HepG2 (cell line): Measurements from ENCODE around the gene ZCCHC7. TPM values are rescaled to one million over a fixed set of nuclear protein-coding genes. Genes with fewer than 3 reads are reported as not detected.

Source experiments
- ATAC-seq: fragments of 200-7000 bp; cut with Tn5 transposase; 3 replicates; pipeline ENCODE4 v1.9.1; 2020; ENCODE audit warnings: mild to moderate bottlenecking, moderate library complexity
- BruUV-seq: library from RNA; stranded (reverse); fragments of 400-500 nt; replicated peaks from 2 replicates; lab custom pipeline; 2021; lab: Mats Ljungman, UMichigan
- CTCF ChIA-PET: fragments of 300-600 bp; formaldehyde crosslinking; extraction: SDS; loops from one replicate; lab custom pipeline; 2021; ENCODE audit warnings: low total read pairs, inconsistent platforms, low intra/inter-chr PET ratio; lab: Yijun Ruan, JAX
- POLR2A ChIA-PET: fragments of 350-600 bp; sonication (Branson Sonifier 250); formaldehyde crosslinking; loops from one replicate; lab custom pipeline; 2020; ENCODE audit warnings: antibody characterized with exemption, inconsistent platforms; lab: Yijun Ruan, JAX
- DNase-seq: peaks from one replicate; pipeline ENCODE4 v3.0.0-alpha.2; 2015; ENCODE audit warnings: low spot score
- FAIRE-seq: peaks from 3 replicates; lab custom pipeline; 2011; peaks lifted over from hg19 to GRCh38; lab: Jason Lieb, UNC
- H2AFZ ChIP-seq: one replicate; pipeline ENCODE4 v1.6.1; 2011; ENCODE audit warnings: low read length, inconsistent platforms
- H3K27ac ChIP-seq: fragments of 300-600 bp; 3 replicates; pipeline ENCODE4 v1.8.0; 2011; ENCODE audit warnings: mixed run types, mild to moderate bottlenecking, mixed read lengths, low read length, inconsistent platforms; ENCODE audit not compliant: insufficient read depth; ENCODE audit errors: extremely low read length
- H3K27me3 ChIP-seq, 2 experiments: fragments of 200-600 bp in 1 of 2; 2 replicates in 1 of 2; 3 replicates in 1 of 2; pipeline versions ENCODE4 v1.6.0 to v1.8.0; 2011; ENCODE audit warnings: low read length in 2 of 2, mild to moderate bottlenecking in 2 of 2, moderate library complexity in 2 of 2, inconsistent platforms in 1 of 2; ENCODE audit not compliant: insufficient read depth in 2 of 2, control insufficient read depth in 1 of 2
- H3K36me3 ChIP-seq, 2 experiments: fragments of 200-600 bp in 1 of 2; replicated peaks in 1 of 2; 2 replicates in 1 of 2; 3 replicates in 1 of 2; pipeline versions ENCODE4 v1.5.1 to v1.8.0; 2011; ENCODE audit warnings: low read length in 2 of 2, inconsistent platforms in 1 of 2; ENCODE audit not compliant: insufficient read depth in 2 of 2, control insufficient read depth in 1 of 2
- H3K4me1 ChIP-seq: 2 replicates; pipeline ENCODE4 v1.5.1; 2012; ENCODE audit warnings: low read length, inconsistent platforms; ENCODE audit not compliant: insufficient read depth
- H3K4me2 ChIP-seq: 2 replicates; pipeline ENCODE4 v1.6.0; 2011; ENCODE audit warnings: low read depth, low read length, inconsistent platforms
- H3K4me3 ChIP-seq, 3 experiments: fragments of 200-600 bp in 1 of 3; sonication (generic), shearing (Covaris generic) in 1 of 3; replicated peaks in 1 of 3; 2 replicates each; pipeline ENCODE4 v1.5.1; 2011 to 2016; ENCODE audit warnings: low read length in 3 of 3, inconsistent platforms in 2 of 3, low read depth in 2 of 3, mild to moderate bottlenecking in 2 of 3, control low read depth in 1 of 3, mixed read lengths in 1 of 3; ENCODE audit not compliant: insufficient read depth in 1 of 3
- H3K79me2 ChIP-seq: one replicate; pipeline ENCODE4 v1.6.1; 2011; ENCODE audit warnings: low read length, inconsistent platforms; ENCODE audit not compliant: insufficient read depth
- H3K9ac ChIP-seq: 2 replicates; pipeline ENCODE4 v1.6.0; 2011; ENCODE audit warnings: mild to moderate bottlenecking, low read depth, low read length, inconsistent platforms; ENCODE audit not compliant: insufficient read depth
- H3K9me3 ChIP-seq: 2 replicates; pipeline ENCODE4 v1.5.1; 2012; ENCODE audit warnings: mild to moderate bottlenecking, low read length
- H4K20me1 ChIP-seq: 2 replicates; pipeline ENCODE4 v1.6.0; 2011; ENCODE audit warnings: inconsistent platforms, mild to moderate bottlenecking, low read length, moderate library complexity; ENCODE audit not compliant: insufficient read depth
- CAMTA2 ChIP-seq: sonication (generic); formaldehyde crosslinking; IDR thresholded peaks from 2 replicates; pipeline ENCODE4 v1.4.0; 2020; ENCODE audit warnings: mild to moderate bottlenecking, missing genetic modification reagents, borderline replicate concordance
- EEA1 ChIP-seq: sonication (generic); formaldehyde crosslinking; IDR thresholded peaks from 2 replicates; pipeline ENCODE4 v1.5.1; 2020; ENCODE audit warnings: mild to moderate bottlenecking, missing genetic modification reagents, borderline replicate concordance
- KLF11 ChIP-seq: IDR thresholded peaks from 2 replicates; pipeline ENCODE4 v1.6.1; 2016; ENCODE audit warnings: missing compliant biosample characterization
- MED8 ChIP-seq: sonication (generic); formaldehyde crosslinking; IDR thresholded peaks from 2 replicates; pipeline ENCODE4 v1.8.1; 2023; ENCODE audit warnings: mild to moderate bottlenecking, missing genetic modification reagents; ENCODE audit not compliant: insufficient replicate concordance
- RARA ChIP-seq: IDR thresholded peaks from 2 replicates; pipeline ENCODE4 v1.6.1; 2016; ENCODE audit warnings: missing genetic modification reagents, missing compliant biosample characterization
- SKI ChIP-seq: fragments of 450-650 bp; IDR thresholded peaks from one replicate; pipeline ENCODE4 v1.6.1; 2018; ENCODE audit warnings: mild to moderate bottlenecking; ENCODE audit not compliant: partially characterized antibody
- ZNF558 ChIP-seq: sonication (generic); formaldehyde crosslinking; IDR thresholded peaks from 2 replicates; pipeline ENCODE4 v1.9.0; 2022; ENCODE audit warnings: mild to moderate bottlenecking, missing genetic modification reagents, borderline replicate concordance
- ZNF780A ChIP-seq: sonication (generic); formaldehyde crosslinking; IDR thresholded peaks from 2 replicates; pipeline ENCODE4 v1.8.0; 2022; ENCODE audit warnings: mild to moderate bottlenecking, missing genetic modification reagents, moderate library complexity
- WGBS: methylation state at CpG from one replicate; pipeline ENCODE4 v1.1.6; 2017; ENCODE audit warnings: low lambda C conversion rate; 5-methylcytosine and 5-hydroxymethylcytosine counted together
- in situ Hi-C: cut with HindIII; loops from 2 replicates; pipeline ENCODE4 v1.10.0; 2017; ENCODE audit warnings: low pct_unique_long_range_greater_than_20kb; ENCODE audit not compliant: extremely low pct_ligation_motif_present
- intact Hi-C: fragments of 100-400 bp; cut with micrococcal nuclease; formaldehyde crosslinking; loops from one replicate; pipeline ENCODE4 v1.10.0; 2022; ENCODE audit not compliant: unreplicated experiment
- polyA plus RNA-seq, 8 experiments: library from polyadenylated mRNA; depleted of rRNA in 3 of 8; stranded (reverse) in 7 of 8; unstranded in 1 of 8; fragments of >200 nt; fragmentation: Illumina TruSeq in 4 of 8; extraction: Trizol in 4 of 8; gene quantifications; 2 replicates each; pipeline versions ENCODE4 v1.2.1 to v1.2.3, GENCODE V29; 2011 to 2016; ENCODE audit warnings: low read depth in 4 of 8, missing spikeins in 1 of 8, mixed read lengths in 1 of 8; ENCODE audit not compliant: insufficient read depth in 1 of 8
- total RNA-seq, 5 experiments: library from RNA; depleted of rRNA; stranded (reverse); fragments of >200 nt; fragmentation: Illumina TruSeq; extraction: Trizol; gene quantifications; 2 replicates each; pipeline ENCODE4 v1.2.3, GENCODE V29; 2016; ENCODE audit warnings: low read depth in 1 of 5
- TF ChIP-seq, protein P1 (sequence below): sonication (generic); formaldehyde crosslinking; IDR thresholded peaks from 2 replicates; pipeline ENCODE4 v1.8.1; 2023; ENCODE audit warnings: mild to moderate bottlenecking, missing genetic modification reagents, borderline replicate concordance
- TF ChIP-seq, protein P2 (sequence below): sonication (generic); formaldehyde crosslinking; IDR thresholded peaks from 2 replicates; pipeline ENCODE4 v1.4.0; 2020; ENCODE audit warnings: mild to moderate bottlenecking, missing genetic modification reagents
- TF ChIP-seq, protein P3 (sequence below): sonication (generic); formaldehyde crosslinking; IDR thresholded peaks from 2 replicates; pipeline ENCODE4 v1.8.0; 2022; ENCODE audit warnings: missing genetic modification reagents, mild to moderate bottlenecking, moderate library complexity, borderline replicate concordance
- TF ChIP-seq, protein P4 (sequence below): sonication (generic); formaldehyde crosslinking; conservative IDR thresholded peaks from 2 replicates; pipeline ENCODE4 v1.8.0; 2022; ENCODE audit warnings: mild to moderate bottlenecking, moderate library complexity, missing genetic modification reagents

The ZCCHC7 gene
- total and polyA plus RNA-seq, 2 of the 13 experiments (the other 11 are each of a cell fraction or from before 2014, with no cell fraction given), result 13.6 to 19.3 TPM

DNA sequence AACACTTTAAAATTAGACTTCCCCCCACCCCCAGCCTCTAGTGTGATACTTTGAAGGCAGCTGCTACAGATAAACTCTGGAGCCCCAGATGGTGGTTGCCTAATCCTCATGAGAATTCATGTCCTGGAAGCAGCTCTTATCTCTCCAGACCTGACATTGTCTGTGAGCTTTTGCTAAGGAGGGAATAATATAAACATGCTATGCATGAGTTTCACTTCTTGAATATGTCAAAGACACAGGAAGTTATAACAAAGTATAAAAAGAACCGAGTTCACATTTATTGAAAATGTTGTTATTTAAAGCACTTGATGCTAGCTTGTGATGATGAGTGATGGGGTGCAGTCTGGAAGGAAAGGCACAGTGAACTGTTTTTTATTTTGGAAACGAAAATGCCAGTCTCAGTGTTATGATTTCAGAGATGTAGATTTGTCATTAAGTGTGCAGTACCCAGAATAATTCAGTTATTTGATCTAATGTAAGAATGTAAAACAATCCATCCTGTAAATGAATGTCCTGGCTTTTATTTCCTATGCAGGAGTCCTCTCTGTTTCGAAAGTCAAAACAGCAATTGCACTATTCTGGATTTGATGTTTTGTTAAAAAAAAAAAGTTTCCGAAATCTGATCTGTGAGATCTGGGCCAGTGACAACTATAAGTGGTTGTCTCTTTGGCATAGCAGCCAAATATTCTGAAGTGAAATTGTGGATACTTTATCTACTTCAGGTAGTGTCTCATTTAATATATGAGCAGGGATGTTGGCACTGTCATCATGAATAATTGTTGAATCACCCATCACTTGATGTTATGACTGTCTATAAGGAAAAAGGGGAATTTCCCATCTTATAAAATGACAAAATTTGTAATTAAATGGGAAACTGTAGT, 77.0 kb downstream of the ZCCHC7 start:
- CTCF ChIA-PET, result no interaction called here
- Histone ChIP-seq H3K4me3 (no peak overlapping the region), H3K27ac (no peak overlapping the region), H3K4me1 (no peaks in the 10 kb centered on the region), H3K9me3 (no peaks in the 10 kb centered on the region), H3K4me2 (no peak overlapping the region), H3K36me3 (no peaks in the 10 kb centered on the region), H3K79me2 (no peaks in the 10 kb centered on the region), H2AFZ (no peak overlapping the region), H3K27me3 (no peaks in the 10 kb centered on the region), H3K9ac (no peak overlapping the region), H4K20me1 (no peaks in the 10 kb centered on the region)
- TF ChIP-seq ZNF780A (CRISPR knock-in tag) (no peak), SKI (no peak), ZNF558 (no peak), RARA (no peak), MED8 (no peak), CAMTA2 (no peak), EEA1 (CRISPR knock-in tag) (no peak), KLF11 (CRISPR knock-in tag) (no peak)
- TF ChIP-seq, protein P1, sequence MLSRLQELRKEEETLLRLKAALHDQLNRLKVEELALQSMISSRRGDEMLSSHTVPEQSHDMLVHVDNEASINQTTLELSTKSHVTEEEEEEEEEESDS (CRISPR knock-in tag), result no peak
- TF ChIP-seq, protein P2, sequence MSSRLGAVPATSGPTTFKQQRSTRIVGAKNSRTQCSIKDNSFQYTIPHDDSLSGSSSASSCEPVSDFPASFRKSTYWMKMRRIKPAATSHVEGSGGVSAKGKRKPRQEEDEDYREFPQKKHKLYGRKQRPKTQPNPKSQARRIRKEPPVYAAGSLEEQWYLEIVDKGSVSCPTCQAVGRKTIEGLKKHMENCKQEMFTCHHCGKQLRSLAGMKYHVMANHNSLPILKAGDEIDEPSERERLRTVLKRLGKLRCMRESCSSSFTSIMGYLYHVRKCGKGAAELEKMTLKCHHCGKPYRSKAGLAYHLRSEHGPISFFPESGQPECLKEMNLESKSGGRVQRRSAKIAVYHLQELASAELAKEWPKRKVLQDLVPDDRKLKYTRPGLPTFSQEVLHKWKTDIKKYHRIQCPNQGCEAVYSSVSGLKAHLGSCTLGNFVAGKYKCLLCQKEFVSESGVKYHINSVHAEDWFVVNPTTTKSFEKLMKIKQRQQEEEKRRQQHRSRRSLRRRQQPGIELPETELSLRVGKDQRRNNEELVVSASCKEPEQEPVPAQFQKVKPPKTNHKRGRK (CRISPR knock-in tag), result no peak
- TF ChIP-seq, protein P3, sequence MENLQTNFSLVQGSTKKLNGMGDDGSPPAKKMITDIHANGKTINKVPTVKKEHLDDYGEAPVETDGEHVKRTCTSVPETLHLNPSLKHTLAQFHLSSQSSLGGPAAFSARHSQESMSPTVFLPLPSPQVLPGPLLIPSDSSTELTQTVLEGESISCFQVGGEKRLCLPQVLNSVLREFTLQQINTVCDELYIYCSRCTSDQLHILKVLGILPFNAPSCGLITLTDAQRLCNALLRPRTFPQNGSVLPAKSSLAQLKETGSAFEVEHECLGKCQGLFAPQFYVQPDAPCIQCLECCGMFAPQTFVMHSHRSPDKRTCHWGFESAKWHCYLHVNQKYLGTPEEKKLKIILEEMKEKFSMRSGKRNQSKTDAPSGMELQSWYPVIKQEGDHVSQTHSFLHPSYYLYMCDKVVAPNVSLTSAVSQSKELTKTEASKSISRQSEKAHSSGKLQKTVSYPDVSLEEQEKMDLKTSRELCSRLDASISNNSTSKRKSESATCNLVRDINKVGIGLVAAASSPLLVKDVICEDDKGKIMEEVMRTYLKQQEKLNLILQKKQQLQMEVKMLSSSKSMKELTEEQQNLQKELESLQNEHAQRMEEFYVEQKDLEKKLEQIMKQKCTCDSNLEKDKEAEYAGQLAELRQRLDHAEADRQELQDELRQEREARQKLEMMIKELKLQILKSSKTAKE (CRISPR knock-in tag), result no peak
- TF ChIP-seq, protein P4, sequence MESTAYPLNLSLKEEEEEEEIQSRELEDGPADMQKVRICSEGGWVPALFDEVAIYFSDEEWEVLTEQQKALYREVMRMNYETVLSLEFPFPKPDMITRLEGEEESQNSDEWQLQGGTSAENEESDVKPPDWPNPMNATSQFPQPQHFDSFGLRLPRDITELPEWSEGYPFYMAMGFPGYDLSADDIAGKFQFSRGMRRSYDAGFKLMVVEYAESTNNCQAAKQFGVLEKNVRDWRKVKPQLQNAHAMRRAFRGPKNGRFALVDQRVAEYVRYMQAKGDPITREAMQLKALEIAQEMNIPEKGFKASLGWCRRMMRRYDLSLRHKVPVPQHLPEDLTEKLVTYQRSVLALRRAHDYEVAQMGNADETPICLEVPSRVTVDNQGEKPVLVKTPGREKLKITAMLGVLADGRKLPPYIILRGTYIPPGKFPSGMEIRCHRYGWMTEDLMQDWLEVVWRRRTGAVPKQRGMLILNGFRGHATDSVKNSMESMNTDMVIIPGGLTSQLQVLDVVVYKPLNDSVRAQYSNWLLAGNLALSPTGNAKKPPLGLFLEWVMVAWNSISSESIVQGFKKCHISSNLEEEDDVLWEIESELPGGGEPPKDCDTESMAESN, result no peak
- ATAC-seq (no peak), DNase-seq (no peak), FAIRE-seq (no peak)
- intact Hi-C loops, result no loop called here
- in situ Hi-C loops, result no loop called here
- POLR2A ChIA-PET, result no interaction called here
- 78% methylated on average over 4 of the region's 4 CpGs for WGBS
- no TSS peak for BruUV-seq
